Islet of Langerhans (tissue), 1 donor: ENCODE results near the gene SESTD1.

Experiments used
- FAIRE-seq: peaks from one replicate; lab custom pipeline; 2011; peaks lifted over from hg19 to GRCh38; lab: Jason Lieb, UNC

Gene SESTD1

DNA sequence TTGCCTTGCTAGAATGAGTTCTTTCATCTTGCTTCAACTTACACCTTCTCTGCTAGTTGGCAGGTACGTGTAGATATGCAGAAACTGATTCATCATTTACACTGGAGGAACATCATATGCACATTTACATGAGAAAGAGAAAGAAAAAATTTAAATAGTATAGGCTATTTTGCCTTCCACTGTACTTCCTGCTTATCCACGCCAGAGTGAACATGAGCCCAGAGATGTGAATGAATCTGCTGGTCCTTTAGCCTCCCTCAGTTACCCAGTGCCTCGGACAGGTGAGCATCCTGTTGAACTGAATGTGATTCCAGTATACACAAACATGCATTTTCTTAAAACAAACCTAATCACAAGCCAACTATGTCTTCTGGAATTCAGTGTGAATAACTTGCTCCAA, 83.6 kb downstream of the SESTD1 start:
- FAIRE-seq = no peak

DNA sequence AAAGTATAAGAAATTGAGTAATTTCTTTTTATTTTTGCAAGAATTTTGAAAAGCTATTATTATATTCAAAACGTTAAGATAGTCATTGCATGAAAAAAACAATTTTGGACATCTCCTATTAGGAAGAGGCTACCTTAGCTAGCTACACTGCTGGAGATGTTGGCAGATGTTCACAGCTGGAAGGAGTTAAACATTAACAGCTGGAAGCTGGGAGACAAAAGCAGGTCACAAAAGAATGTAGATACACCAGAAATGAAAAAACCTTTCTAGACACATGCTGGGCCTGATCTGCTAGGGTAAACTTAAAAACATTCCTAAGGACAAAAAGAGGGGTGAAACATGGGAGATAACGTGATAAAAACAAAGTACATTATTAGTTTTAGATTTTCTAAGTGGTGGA, 84.4 kb downstream of the SESTD1 start:
- FAIRE-seq = peak; percentile 9

DNA sequence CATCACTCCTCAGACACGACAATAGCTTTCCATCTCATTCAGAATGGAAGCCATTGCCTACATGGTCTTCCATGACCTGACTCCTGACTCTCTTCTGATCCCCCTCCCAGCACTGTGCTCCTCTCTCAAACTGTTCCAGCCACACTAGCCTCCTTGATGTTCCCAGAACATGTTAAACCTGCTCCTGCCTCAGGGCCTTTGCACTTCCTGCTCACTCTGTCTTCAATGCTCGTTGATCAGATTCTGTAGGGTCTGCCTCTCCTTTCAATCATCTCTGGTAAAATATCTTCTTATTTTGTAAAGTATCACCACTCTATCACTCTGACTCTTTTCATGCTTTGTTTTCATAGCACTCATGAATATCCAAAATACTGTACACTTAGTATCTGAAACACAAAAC, 84.9 kb downstream of the SESTD1 start:
- no peak for FAIRE-seq

- no peak for FAIRE-seq
Measured at GRCh38 chr2:179177694-179178093, 86.9 kb downstream of the SESTD1 start.

DNA sequence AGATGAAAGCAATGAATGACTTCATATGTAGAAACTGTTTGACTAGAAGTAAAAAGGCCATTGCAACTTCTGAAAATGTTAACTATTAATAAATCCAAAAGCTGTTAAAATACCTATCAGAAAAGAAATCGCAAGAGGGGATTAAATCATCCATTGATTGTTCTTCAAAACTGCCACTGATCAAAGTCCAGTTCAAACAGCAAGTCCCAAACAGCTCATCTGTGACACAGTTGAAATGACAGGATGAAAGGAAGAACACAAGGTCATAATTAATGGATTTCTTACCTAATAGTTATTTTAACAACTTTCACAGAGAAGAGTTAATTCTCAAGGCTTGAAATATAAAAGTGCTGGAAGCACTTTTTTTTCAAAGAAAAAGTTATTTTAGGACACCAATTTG, 90.4 kb downstream of the SESTD1 start:
- FAIRE-seq = no peak

DNA sequence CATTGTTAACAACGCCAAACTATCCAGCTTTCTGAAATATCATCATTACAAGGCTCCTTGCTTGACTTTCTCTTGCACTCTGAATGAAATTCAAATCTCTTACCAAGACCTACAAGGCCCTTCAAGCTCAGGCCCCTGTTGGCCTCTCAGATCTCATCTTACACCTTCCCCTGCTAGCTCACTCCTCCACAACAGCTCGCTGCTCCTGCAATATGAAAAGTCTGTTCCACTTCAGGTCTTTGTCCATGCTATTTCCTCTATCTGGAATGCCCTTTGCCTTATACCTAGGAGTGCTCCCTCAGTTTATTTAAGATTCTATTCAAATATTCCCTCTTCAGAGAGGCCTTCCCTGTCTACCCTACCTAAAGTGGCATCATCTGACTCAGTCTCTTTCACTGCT, 91.7 kb downstream of the SESTD1 start:
- FAIRE-seq = no peak

DNA sequence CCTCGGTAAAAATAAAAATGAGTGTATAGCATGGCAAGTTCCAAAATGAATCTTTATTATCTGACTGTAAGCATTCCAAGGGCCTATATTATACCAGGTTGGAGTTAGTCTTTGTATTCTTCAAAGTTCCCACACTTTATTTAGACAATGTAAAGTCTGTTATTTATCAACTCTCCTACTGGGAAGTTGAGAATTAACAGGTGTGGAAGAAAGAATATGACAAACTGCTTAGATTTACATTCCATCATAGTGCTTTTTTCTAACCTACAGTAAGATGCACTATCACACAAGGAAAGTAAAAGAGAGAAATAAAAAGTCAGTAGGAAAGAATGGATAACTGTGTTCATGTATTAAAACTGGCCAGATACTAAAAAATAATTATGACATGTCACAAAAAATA, 93.3 kb downstream of the SESTD1 start:
- no peak for FAIRE-seq

DNA sequence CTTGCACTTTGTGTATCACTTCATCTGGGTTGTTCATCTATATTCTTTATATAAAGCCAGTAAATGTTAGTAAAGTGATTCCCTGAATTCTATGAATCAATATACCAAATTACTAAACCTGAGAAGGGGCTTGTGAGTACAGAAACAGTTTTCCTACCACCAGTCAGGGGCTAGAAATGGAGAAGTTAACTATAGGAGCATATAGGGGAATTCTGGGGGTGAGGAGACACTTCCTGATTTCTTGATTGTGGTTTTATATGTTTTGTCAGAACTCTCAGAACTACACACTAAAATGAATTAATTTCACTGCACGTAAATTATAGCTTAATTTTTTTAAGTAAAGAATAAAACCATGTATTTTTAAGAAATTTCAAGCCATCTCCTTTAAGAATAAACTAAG, 93.7 kb downstream of the SESTD1 start:
- FAIRE-seq = no peak

- FAIRE-seq = no peak
Measured at GRCh38 chr2:179165356-179166000, 99.2 kb downstream of the SESTD1 start.

DNA sequence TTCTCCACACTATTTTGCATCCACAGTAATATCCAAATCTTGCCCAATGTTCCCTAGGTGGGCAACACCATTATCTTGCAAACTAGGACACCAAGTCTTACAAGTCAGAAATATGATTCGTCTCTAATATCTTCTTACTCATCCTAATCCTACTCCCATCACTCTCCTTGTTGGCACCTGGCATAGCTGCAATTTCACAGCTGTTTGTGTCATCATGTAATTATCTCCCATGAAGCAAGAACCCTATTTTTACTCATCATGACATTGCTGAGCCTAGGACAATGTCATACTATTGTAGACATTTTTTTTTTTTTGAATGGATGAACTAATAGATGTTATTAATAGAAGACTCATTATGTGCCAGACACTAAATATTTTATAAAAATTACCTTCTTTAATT, 123.4 kb downstream of the SESTD1 start:
- no peak for FAIRE-seq

DNA sequence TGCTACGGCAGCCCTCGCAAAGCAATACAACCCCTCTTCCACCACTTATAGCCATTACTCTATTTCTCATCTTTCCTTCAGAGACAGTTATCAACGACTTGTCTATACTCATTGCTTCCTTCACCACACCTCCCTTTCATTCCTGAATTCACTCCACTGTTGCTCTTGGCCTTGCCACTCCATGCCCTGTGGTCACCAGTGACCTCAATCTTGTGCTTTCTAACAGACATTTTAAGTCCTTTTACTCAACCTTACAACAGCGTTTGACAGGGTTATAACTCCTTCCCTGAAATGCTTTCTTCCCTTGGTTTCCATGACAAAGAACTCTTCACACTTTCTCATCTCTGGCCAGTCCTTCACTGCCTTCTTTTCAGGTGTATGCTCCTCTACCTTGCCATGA, 124.1 kb downstream of the SESTD1 start:
- FAIRE-seq = no peak

DNA sequence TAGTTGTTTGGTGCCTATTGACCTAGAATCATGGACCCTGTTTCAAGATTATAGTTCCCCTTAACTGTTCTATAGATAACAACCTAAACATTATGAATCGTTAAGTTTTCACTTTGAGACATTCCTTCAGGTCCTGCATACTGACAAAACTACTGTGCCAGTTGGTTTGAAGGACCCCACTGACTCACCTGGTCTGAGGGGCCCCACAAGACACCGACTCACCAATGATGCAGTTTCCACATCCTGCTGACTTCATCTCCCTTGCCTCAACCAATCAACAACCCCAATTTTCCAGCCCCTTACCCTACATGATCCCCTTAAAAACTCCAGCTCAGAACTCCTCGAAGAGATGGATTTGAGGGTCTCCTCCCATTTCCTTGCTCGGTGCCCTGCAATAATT, 125.1 kb downstream of the SESTD1 start:
- no peak for FAIRE-seq

- no peak for FAIRE-seq
Measured at GRCh38 chr2:179137200-179137759, 127.4 kb downstream of the SESTD1 start.

DNA sequence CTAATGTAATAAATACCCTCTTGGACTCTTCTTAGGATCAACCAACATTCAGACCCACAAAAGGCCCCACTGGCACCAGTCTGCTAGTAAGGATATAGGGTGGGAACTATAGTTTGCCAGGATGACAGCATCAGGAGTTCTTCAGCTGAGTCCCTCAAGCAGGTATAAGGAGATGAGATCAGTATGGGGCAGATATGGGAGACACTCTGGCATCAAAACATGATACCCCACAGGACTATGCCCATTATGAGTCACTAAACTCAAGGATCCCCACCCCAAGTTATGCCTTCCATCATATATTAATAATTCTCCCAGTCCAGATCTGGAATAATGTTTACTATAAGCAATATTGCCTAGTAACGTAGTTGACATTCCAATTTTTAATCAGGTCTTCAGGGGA, 131.6 kb downstream of the SESTD1 start:
- no peak for FAIRE-seq

DNA sequence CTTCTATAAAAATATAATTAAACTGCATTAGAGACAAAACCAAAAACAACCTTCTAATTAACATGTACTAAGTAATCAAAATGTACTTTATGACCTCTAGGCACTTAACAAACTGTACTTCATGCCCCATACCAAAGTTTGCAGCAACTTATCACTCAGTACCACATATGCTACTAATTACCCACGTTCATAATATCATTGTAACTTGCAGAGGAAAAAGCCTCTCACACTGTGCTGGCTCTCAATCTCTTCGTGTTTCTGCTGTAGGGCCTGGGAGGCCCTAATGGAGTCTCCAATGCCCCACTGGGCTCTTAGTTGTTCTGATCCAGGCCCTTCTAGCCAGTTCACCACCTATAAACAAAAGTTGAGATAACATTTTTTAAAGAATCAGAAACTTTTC, 132.6 kb downstream of the SESTD1 start:
- FAIRE-seq = no peak

DNA sequence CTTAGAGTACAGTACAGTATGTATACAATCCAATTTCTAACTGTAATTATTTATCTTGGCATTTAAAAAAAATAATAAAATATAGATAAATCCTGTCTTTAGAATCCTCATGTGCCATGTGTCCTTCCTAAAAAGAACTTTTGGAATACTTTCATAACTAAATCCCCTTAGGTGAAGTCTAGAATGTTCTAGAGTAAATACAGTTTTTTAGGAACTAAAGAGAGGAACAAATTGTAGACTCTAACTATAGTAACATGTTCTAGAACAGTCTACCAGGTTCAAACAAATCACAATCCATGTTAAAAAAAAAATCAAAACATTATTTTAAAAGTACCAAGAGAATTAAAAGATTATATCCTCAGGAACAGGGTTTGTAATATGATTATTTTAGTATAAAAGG, 134.1 kb downstream of the SESTD1 start:
- no peak for FAIRE-seq

GRCh38 chr2:179129574-179130238, 134.9 kb downstream of the SESTD1 start:
- peak; percentile 93 for FAIRE-seq

DNA sequence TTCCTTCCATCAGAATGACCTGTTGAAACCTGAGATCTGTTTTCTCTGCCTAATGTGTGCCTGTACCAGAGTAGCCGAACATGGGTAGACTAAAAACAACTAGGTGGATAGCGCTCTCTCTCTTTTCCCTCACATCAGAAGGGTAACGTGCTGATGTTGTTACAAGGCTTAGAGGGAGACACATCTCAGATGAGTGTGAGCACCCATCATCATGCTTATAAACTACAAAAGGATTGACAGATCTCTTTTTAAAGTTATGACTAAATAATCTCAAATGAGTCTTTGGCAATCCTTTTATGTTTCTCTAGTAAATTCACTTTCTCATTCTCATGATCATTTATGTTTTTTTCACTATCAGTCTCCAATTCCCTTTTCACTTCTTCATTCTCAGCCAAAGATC, 139.2 kb downstream of the SESTD1 start:
- FAIRE-seq = no peak

DNA sequence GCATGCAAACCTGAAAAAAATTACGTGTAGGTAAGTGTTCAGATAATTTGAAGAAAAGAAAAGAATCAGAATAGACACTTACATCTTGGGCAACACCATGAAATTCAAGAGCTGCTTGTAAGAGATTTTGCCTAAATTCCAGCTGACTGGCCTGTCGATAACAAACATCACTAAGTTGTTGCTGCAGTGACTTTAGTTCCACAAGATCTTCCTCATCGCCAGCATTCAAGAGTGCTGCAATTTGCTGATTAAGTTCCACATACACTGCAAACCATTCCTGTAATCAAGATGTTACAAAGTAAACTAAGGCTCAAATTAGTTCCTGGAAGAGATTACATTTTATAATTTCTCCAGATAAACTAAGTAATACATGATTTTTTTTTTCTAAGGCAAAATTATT, 140.3 kb downstream of the SESTD1 start:
- FAIRE-seq = no peak

DNA sequence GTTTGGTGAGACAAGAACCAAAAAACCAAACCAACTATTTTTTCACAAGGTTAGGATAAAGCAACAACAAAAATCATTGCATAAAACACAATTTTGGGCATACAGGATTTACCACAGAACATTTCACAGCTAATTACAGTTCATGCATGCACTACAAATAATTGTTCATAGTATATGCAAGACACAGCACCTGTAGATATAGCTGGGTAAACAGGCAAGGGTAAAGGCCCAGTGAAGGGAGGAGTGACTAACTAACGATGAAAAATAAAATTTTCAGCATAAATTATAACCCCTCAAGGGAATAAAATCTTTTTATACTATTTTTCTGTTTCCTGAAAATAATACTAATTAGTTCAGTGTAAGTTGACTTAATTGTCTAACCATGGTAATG, 141.4 kb downstream of the SESTD1 start:
- FAIRE-seq = peak; percentile 58

DNA sequence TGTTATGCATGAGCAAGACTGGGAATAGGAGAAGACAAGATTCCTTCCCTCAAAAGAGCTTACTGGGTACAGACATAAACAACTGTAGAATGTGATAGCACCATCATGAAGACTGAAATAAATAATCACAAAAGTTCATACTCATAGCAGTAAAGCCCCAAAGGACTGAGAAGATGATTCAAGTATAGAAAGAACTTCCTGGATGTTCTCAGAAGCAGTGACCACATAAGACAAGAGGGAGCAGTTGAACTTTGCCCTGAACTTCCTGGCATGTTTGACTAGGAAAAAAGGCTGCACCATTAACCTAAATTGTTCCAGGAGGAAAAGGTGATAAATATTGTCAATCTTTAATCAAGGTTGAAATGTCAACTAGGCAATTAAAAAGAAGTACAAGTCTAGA, 156.9 kb downstream of the SESTD1 start:
- FAIRE-seq = peak; percentile 84

- peak; percentile 98 for FAIRE-seq
Measured at GRCh38 chr2:179106676-179107428, 157.8 kb downstream of the SESTD1 start.

DNA sequence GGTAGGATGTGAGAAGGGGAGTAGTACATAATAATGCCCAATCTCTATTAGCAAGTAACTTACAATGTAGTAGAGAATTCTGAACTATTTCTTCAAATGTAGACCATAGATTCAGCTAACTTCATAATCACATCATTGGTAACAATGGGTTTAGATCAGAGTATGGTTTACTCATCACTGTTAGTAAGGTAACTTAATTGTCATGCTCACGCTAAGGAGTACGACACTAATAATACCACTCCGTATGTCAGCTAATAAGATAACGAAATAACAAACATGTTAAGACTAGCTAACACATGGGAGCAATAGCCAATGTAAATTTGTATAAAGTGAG, 158.3 kb downstream of the SESTD1 start:
- FAIRE-seq = no peak

DNA sequence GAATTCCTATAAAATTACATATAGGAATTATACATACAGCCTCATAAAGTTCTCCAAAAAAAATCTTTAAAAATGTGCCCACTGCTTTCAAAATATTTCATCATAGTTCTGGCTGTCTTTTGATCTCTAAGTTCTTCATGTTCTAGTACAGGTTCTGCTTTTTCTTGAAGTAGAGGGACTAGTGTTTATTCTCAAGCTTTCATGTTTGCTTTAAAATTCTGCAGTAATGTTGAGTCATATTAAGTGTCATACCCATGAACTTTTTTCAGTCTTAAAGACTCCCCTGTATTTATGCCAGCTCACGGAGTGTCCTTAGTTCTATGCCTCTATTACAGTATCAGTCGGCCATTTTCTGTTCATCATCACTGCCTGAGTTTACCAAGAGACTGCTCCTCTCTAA, 159.9 kb downstream of the SESTD1 start:
- FAIRE-seq = no peak
